Inflammatory macrophage treated with lipopolysaccharide for 1 hour (primary cell): Measurements from ENCODE around the gene SUSD5.
"Not testable (repeated sequence)": the region's sequence is repeated elsewhere in the genome, so short reads cannot be mapped to it uniquely, and the experiment has no call there.

ENCODE experiments used
- DNase-seq, 2 donors: peaks; one replicate each; pipeline ENCODE4 v3.0.0-alpha.2; 2020 to 2022

The SUSD5 gene

GRCh38 chr3:33187368-33187634 is 31.3 kb downstream of the SUSD5 start:
- DNase-seq, result no peak

- DNase-seq, result peak in 1 of 2 donors; percentile 5
Observed at GRCh38 chr3:33186524-33187367, 31.9 kb downstream of the SUSD5 start.

- DNase-seq, result peak in 1 of 2 donors; percentile 6
Observed at GRCh38 chr3:33184863-33185262, 33.7 kb downstream of the SUSD5 start.

GRCh38 chr3:33181641-33182040 is 37.0 kb downstream of the SUSD5 start:
- DNase-seq, result not testable (repeated sequence)

- DNase-seq, result no peak
Observed at GRCh38 chr3:33181229-33181628, 37.4 kb downstream of the SUSD5 start.

GRCh38 chr3:33179132-33179531 is 39.5 kb downstream of the SUSD5 start:
- no peak for DNase-seq

- no peak for DNase-seq
Observed at GRCh38 chr3:33174711-33175414, 43.7 kb downstream of the SUSD5 start.

- DNase-seq, result no peak
Observed at GRCh38 chr3:33174095-33174494, 44.5 kb downstream of the SUSD5 start.

- DNase-seq, result no peak
Observed at GRCh38 chr3:33173672-33174071, 44.9 kb downstream of the SUSD5 start.

- DNase-seq, result no peak
Observed at GRCh38 chr3:33173103-33173502, 45.5 kb downstream of the SUSD5 start.

GRCh38 chr3:33171580-33171979 is 47.0 kb downstream of the SUSD5 start:
- no peak for DNase-seq

GRCh38 chr3:33170531-33170930 is 48.1 kb downstream of the SUSD5 start:
- DNase-seq, result no peak

GRCh38 chr3:33167716-33168336 is 50.8 kb downstream of the SUSD5 start:
- no peak for DNase-seq

GRCh38 chr3:33167284-33167683 is 51.3 kb downstream of the SUSD5 start:
- no peak for DNase-seq

GRCh38 chr3:33166095-33166494 is 52.5 kb downstream of the SUSD5 start:
- no peak for DNase-seq

GRCh38 chr3:33165372-33165771 is 53.2 kb downstream of the SUSD5 start:
- DNase-seq, result no peak

- not testable (repeated sequence) for DNase-seq
Observed at GRCh38 chr3:33162621-33163020, 56.0 kb downstream of the SUSD5 start.

- DNase-seq, result peak; percentile 23 to 46
Observed at GRCh38 chr3:33159981-33160380, 58.6 kb downstream of the SUSD5 start.

GRCh38 chr3:33159234-33159633 is 59.4 kb downstream of the SUSD5 start:
- no peak for DNase-seq

GRCh38 chr3:33155301-33155700 is 63.3 kb downstream of the SUSD5 start:
- DNase-seq, result no peak

- DNase-seq, result no peak
Observed at GRCh38 chr3:33153782-33154181, 64.8 kb downstream of the SUSD5 start.

GRCh38 chr3:33152363-33153360 is 65.9 kb downstream of the SUSD5 start:
- no peak for DNase-seq

- peak; percentile 37 to 74 for DNase-seq
Observed at GRCh38 chr3:33149342-33149741, 69.3 kb downstream of the SUSD5 start.
